ENCODE data around the gene ADCY3. TPM values are rescaled to one million over a fixed set of nuclear protein-coding genes. Genes with fewer than 3 reads are reported as not detected.

The ADCY3 gene
- total and polyA plus RNA-seq, 2 of the 13 experiments (the other 11 are each of a cell fraction or from before 2014, with no cell fraction given) = 0.11 to 0.61 TPM

DNA sequence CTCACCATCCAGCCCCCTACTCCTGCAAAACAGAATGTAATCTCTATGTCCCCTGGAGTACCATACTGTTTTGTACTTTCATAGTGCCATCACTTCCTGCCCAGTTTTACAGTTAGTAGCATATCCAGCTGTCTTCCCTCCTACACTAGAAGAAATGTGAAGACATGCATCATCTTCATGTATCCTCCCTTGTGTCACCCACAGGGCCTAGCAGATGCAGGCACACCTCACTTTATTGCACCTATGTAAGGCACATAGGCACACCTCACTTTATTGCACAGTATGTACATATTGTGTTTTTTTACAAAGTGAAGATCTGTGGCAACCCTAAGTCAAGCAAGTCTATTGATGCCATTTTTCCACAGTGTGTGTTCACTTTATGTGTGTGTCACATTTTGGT lies 39.7 kb upstream of the ADCY3 start:
- H3K4me1 ChIP-seq (ENCODE audit: insufficient read depth, low read length) = no peaks in the 10 kb centered on the region
- no peak for TF ChIP-seq MAZ (IDR thresholded peaks at IDR 0.05; ENCODE audit: borderline replicate concordance, low read depth, low read length)
- no peak for TF ChIP-seq MAZ (CRISPR knock-in tag; IDR thresholded peaks at IDR 0.05; ENCODE audit: low read depth)
- TF ChIP-seq KDM6A (CRISPR knock-in tag; IDR thresholded peaks at IDR 0.05; ENCODE audit: low read depth) = no peak
- TF ChIP-seq ZNF572 (CRISPR knock-in tag; IDR thresholded peaks at IDR 0.05) = no peak
- no peak for TF ChIP-seq RBFOX2 (IDR thresholded peaks at IDR 0.05; ENCODE audit: low read depth, low read length)
- TF ChIP-seq JARID2 (CRISPR knock-in tag; IDR thresholded peaks at IDR 0.05; ENCODE audit: insufficient replicate concordance) = no peak
- TF ChIP-seq, protein P1, sequence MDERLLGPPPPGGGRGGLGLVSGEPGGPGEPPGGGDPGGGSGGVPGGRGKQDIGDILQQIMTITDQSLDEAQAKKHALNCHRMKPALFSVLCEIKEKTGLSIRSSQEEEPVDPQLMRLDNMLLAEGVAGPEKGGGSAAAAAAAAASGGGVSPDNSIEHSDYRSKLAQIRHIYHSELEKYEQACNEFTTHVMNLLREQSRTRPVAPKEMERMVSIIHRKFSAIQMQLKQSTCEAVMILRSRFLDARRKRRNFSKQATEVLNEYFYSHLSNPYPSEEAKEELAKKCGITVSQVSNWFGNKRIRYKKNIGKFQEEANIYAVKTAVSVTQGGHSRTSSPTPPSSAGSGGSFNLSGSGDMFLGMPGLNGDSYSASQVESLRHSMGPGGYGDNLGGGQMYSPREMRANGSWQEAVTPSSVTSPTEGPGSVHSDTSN (CRISPR knock-in tag; IDR thresholded peaks at IDR 0.05) = no peak
- TF ChIP-seq JUN (CRISPR knock-in tag; IDR thresholded peaks at IDR 0.05) = no peak
- TF ChIP-seq, protein P2, sequence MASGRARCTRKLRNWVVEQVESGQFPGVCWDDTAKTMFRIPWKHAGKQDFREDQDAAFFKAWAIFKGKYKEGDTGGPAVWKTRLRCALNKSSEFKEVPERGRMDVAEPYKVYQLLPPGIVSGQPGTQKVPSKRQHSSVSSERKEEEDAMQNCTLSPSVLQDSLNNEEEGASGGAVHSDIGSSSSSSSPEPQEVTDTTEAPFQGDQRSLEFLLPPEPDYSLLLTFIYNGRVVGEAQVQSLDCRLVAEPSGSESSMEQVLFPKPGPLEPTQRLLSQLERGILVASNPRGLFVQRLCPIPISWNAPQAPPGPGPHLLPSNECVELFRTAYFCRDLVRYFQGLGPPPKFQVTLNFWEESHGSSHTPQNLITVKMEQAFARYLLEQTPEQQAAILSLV (CRISPR knock-in tag; IDR thresholded peaks at IDR 0.05; ENCODE audit: borderline replicate concordance) = no peak
- TF ChIP-seq ZNF841 (CRISPR knock-in tag; IDR thresholded peaks at IDR 0.05; ENCODE audit: borderline replicate concordance) = no peak
- TF ChIP-seq ZNF782 (CRISPR knock-in tag; IDR thresholded peaks at IDR 0.05; ENCODE audit: borderline replicate concordance) = no peak
- no peak for TF ChIP-seq ZNF503 (CRISPR knock-in tag; IDR thresholded peaks at IDR 0.05)
- TF ChIP-seq RARG (CRISPR knock-in tag; IDR thresholded peaks at IDR 0.05; ENCODE audit: low read depth) = no peak
- TF ChIP-seq ZNF30 (CRISPR knock-in tag; IDR thresholded peaks at IDR 0.05) = no peak
- TF ChIP-seq GMEB2 (CRISPR knock-in tag; IDR thresholded peaks at IDR 0.05; ENCODE audit: low read depth) = no peak
- no peak for TF ChIP-seq ZNF446 (CRISPR knock-in tag; IDR thresholded peaks at IDR 0.05)
- no peak for TF ChIP-seq ZNF441 (CRISPR knock-in tag; IDR thresholded peaks at IDR 0.05; ENCODE audit: borderline replicate concordance)
- no peak for TF ChIP-seq PHF8 (CRISPR knock-in tag; IDR thresholded peaks at IDR 0.05)
- TF ChIP-seq ZBTB42 (CRISPR knock-in tag; IDR thresholded peaks at IDR 0.05) = no peak
- no peak overlapping the region for H3K4me2 ChIP-seq (ENCODE audit: low read depth, low read length)
- peaks cover 11 to 68% of the 10 kb centered on the region in 2 experiments for H3K36me3 ChIP-seq (replicated peaks in 1 of 2; ENCODE audit: control insufficient read depth in 1 of 2, insufficient read depth in 2 of 2, low read length in 2 of 2)
- ATAC-seq (no peak), DNase-seq (ENCODE audit: low spot score) (no peak), FAIRE-seq (no peak)
- H3K9me3 ChIP-seq (ENCODE audit: low read length) = peaks cover 9% of the 10 kb centered on the region; the same call in 1 of the 2 replicates
- no peak overlapping the region for H2AFZ ChIP-seq (ENCODE audit: low read length)
- ChIA-PET POLR2A (no interaction called here), CTCF (ENCODE audit: low intra/inter-chr PET ratio, low total read pairs) (no interaction called here)
- H3K4me3 ChIP-seq (replicated peaks in 1 of 3; ENCODE audit: insufficient read depth in 1 of 3, low read depth in 2 of 3, low read length in 3 of 3) = no peak overlapping the region
- BruUV-seq (replicated peaks) = no TSS peak
- H3K9ac ChIP-seq (ENCODE audit: insufficient read depth, low read depth, low read length) = no peak overlapping the region
- H3K79me2 ChIP-seq (ENCODE audit: insufficient read depth, low read length) = no peaks in the 10 kb centered on the region
- H3K27ac ChIP-seq (ENCODE audit: extremely low read length, insufficient read depth, low read length) = no peak overlapping the region
- in situ Hi-C loops (cut with HindIII; ENCODE audit: extremely low pct_ligation_motif_present, low pct_unique_long_range_greater_than_20kb) (no loop called here), intact Hi-C loops (cut with micrococcal nuclease; ENCODE audit: unreplicated experiment) (no loop called here)
- H3K27me3 ChIP-seq (ENCODE audit: control insufficient read depth in 1 of 2, insufficient read depth in 2 of 2, low read length in 2 of 2) = no peaks in the 10 kb centered on the region
- H4K20me1 ChIP-seq (ENCODE audit: insufficient read depth, low read length) = no peaks in the 10 kb centered on the region

All from HepG2 (cell line).